MCF 10A (cell line): ENCODE measurements around the gene TRNP1. TPM values are rescaled to one million over a fixed set of nuclear protein-coding genes. Genes with fewer than 3 reads are reported as not detected.
A peak's percentile ranks its signal among the peaks of the same experiment; 100 is the strongest.

Experiments
- BruUV-seq: library from RNA; stranded (reverse); fragments of 400-500 nt; replicated peaks from 2 replicates; lab custom pipeline; 2021; lab: Mats Ljungman, UMichigan
- CTCF ChIA-PET: fragments of 300-600 bp; sonication (Branson Sonifier 250); formaldehyde crosslinking; extraction: SDS; loops from one replicate; lab custom pipeline; 2021; ENCODE audit warnings: antibody characterized with exemption, inconsistent platforms; lab: Yijun Ruan, JAX
- POLR2A ChIA-PET: fragments of 300-600, 350-650 bp; sonication (Branson Sonifier 250); formaldehyde crosslinking; extraction: SDS; loops from one replicate; lab custom pipeline; 2020; ENCODE audit warnings: antibody characterized with exemption, inconsistent platforms; lab: Yijun Ruan, JAX
- DNase-seq: peaks from one replicate; pipeline ENCODE4 v3.0.0-alpha.2; 2018; ENCODE audit not compliant: unreplicated experiment
- H3K27ac Mint-ChIP-seq: one replicate; pipeline ENCODE4 v1.8.0; 2022; ENCODE audit warnings: mild to moderate bottlenecking, low read depth, mixed read lengths; ENCODE audit not compliant: unreplicated experiment
- H3K27me3 Mint-ChIP-seq: one replicate; pipeline ENCODE4 v1.8.0; 2022; ENCODE audit warnings: mixed read lengths; ENCODE audit not compliant: insufficient read depth, unreplicated experiment
- H3K36me3 Mint-ChIP-seq: one replicate; pipeline ENCODE4 v1.8.0; 2022; ENCODE audit warnings: mild to moderate bottlenecking, moderate library complexity, mixed read lengths; ENCODE audit not compliant: insufficient read depth, unreplicated experiment
- H3K4me1 Mint-ChIP-seq: one replicate; pipeline ENCODE4 v1.8.0; 2022; ENCODE audit warnings: mixed read lengths; ENCODE audit not compliant: insufficient read depth, unreplicated experiment
- H3K4me3 Mint-ChIP-seq: one replicate; pipeline ENCODE4 v1.8.0; 2022; ENCODE audit warnings: mild to moderate bottlenecking, moderate library complexity, mixed read lengths; ENCODE audit not compliant: unreplicated experiment
- H3K9me3 Mint-ChIP-seq: one replicate; pipeline ENCODE4 v1.8.0; 2022; ENCODE audit warnings: mixed read lengths; ENCODE audit not compliant: unreplicated experiment
- intact Hi-C: fragments of 100-400 bp; cut with micrococcal nuclease; formaldehyde crosslinking; loops from 2 replicates; pipeline ENCODE4 v1.14.1; 2022
- total RNA-seq: library from RNA; stranded (reverse); gene quantifications from 2 replicates; pipeline ENCODE4 v1.2.3, GENCODE V29; 2022
- TF ChIP-seq, protein P1 (sequence below): fragments of 200-600 bp; IDR thresholded peaks from one replicate; pipeline ENCODE4 v1.8.0; 2022; ENCODE audit warnings: antibody characterized with exemption, mild to moderate bottlenecking; ENCODE audit not compliant: unreplicated experiment

TRNP1 gene
- total RNA-seq, 1 experiment from 2014 or later, result 59.2 TPM

DNA sequence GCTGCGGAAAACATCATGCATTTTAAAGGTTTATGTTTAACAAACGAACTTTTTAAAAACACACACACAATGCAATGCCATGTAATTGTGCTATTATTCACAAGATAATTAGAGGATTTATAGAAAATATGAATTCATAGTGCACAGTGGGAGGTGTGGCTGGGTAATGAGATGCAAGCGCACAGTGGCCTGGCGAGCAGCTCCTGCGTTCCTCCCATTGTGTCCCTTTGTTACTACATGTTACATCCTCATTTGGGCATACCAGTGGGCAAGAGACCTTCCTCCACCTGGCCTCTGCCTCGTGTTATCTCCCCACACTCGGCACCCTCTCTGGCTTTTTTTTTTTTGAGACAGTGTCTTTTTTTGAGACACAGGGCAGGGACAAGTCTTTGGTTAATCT lies 49.2 kb downstream of the TRNP1 start:
- TF ChIP-seq, protein P1, sequence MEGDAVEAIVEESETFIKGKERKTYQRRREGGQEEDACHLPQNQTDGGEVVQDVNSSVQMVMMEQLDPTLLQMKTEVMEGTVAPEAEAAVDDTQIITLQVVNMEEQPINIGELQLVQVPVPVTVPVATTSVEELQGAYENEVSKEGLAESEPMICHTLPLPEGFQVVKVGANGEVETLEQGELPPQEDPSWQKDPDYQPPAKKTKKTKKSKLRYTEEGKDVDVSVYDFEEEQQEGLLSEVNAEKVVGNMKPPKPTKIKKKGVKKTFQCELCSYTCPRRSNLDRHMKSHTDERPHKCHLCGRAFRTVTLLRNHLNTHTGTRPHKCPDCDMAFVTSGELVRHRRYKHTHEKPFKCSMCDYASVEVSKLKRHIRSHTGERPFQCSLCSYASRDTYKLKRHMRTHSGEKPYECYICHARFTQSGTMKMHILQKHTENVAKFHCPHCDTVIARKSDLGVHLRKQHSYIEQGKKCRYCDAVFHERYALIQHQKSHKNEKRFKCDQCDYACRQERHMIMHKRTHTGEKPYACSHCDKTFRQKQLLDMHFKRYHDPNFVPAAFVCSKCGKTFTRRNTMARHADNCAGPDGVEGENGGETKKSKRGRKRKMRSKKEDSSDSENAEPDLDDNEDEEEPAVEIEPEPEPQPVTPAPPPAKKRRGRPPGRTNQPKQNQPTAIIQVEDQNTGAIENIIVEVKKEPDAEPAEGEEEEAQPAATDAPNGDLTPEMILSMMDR, result no peak
- no TSS peak for BruUV-seq
- Mint-ChIP-seq H3K9me3 (no peaks in the 10 kb centered on the region), H3K36me3 (no peaks in the 10 kb centered on the region), H3K27ac (no peak overlapping the region), H3K4me1 (peaks cover 9% of the 10 kb centered on the region), H3K4me3 (no peak overlapping the region), H3K27me3 (no peaks in the 10 kb centered on the region)
- DNase-seq, result no peak
- POLR2A ChIA-PET, result interaction anchor here (0.7 to 1.3 kb wide), 6 partner anchors 9 to 155 kb away, joined by 3 to 4 read pairs (median 3); no protein-coding TSS in a partner anchor
- intact Hi-C loops, result loop anchor here (5.0 kb wide), 1 partner anchor 255 kb away; no protein-coding TSS in a partner anchor
- CTCF ChIA-PET, result interaction anchor here (0.6 to 13.3 kb wide), 12 partner anchors 15 to 946 kb away, joined by 3 to 345 read pairs (median 4); partner anchors contain the start of gene TENT5B

DNA sequence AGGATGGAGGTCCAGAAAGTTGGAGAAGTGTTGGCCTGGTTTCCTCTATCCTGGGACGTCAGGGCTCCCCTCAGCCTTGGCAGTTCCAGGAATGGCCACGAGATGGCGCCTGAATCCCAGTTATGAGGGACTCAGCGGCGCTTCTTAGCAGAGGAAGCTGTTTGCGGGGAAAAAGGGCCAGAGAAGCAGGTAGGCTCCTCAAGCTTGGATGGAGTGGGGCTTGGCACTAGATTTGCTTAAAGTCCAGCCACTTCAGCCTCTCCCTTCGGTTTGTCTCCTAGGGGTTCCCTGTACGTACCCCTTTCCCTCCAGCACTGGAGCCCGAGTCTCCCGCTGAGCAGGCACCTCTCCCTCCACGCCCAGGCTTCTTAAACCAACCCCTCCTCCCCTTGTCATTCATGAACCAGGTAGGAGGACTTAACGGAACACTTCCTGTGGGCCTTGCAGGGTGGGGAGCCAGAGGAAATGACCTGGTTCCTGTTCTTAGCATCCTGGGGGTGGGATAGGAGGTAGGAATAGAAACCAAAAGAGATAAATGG lies 51.2 kb downstream of the TRNP1 start:
- no peak overlapping the region for H3K4me3 Mint-ChIP-seq
- no peaks in the 10 kb centered on the region for H3K27me3 Mint-ChIP-seq
- H3K27ac Mint-ChIP-seq, result no peak overlapping the region
- no peaks in the 10 kb centered on the region for H3K9me3 Mint-ChIP-seq
- TF ChIP-seq, protein P1, result peak; percentile 98
- intact Hi-C loops, result loop anchor here (1.0 to 5.0 kb wide), 6 partner anchors 47 to 351 kb away; no protein-coding TSS in a partner anchor
- no TSS peak for BruUV-seq
- peak; percentile 85 for DNase-seq
- ChIA-PET POLR2A (interaction anchor here (0.6 to 2.4 kb wide), 7 partner anchors 11 to 723 kb away, joined by 3 to 26 read pairs (median 4); partner anchors contain the start of gene SLC9A1), CTCF (interaction anchor here (0.6 to 13.3 kb wide), 30 partner anchors 10 to 1336 kb away, joined by 3 to 345 read pairs (median 4); no protein-coding TSS in a partner anchor)
- H3K36me3 Mint-ChIP-seq, result no peaks in the 10 kb centered on the region
- peaks cover 9% of the 10 kb centered on the region for H3K4me1 Mint-ChIP-seq

DNA sequence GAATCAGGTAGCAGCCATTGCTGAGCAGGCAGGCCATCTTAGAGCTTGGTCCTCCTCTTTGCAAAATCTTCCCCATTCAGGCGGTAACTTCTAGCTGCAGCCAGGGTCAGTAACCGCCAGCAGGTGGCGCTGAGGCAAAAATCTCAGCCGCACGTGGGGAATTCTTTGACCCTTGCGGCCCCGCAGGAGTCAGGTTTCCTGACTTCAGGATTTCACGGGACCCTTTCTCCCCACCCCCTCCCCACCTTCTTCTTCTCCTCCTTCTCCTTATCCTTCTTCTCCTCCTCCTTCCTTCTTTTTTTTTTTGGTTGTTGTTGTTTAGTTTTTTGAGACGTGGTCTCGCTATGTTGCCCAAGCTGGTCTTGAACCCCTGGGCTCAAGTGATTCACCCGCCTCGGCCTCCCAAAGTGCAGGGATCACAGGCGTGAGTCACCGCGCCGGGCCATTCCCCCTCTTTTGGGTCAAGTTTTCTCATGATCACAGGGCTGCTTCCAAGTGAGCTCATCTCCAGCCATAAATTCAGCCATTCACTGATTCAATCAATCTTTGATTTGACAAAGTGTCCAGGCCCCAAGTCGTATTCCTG lies 52.6 kb downstream of the TRNP1 start:
- CTCF ChIA-PET, result interaction anchor here (0.6 to 13.3 kb wide), 40 partner anchors 8 to 492 kb away, joined by 3 to 345 read pairs (median 4); no protein-coding TSS in a partner anchor
- no peaks in the 10 kb centered on the region for H3K36me3 Mint-ChIP-seq
- peak; percentile 64 for DNase-seq
- H3K9me3 Mint-ChIP-seq, result no peaks in the 10 kb centered on the region
- peak overlapping the region; percentile 30 for H3K27ac Mint-ChIP-seq
- peaks cover 9% of the 10 kb centered on the region for H3K4me1 Mint-ChIP-seq
- no peak overlapping the region for H3K4me3 Mint-ChIP-seq
- intact Hi-C loops, result no loop called here
- BruUV-seq, result no TSS peak
- H3K27me3 Mint-ChIP-seq, result no peaks in the 10 kb centered on the region
- POLR2A ChIA-PET, result interaction anchor here (0.6 to 3.1 kb wide), 13 partner anchors 12 to 258 kb away, joined by 3 to 25 read pairs (median 3); no protein-coding TSS in a partner anchor
- TF ChIP-seq, protein P1, result peak; percentile 77

DNA sequence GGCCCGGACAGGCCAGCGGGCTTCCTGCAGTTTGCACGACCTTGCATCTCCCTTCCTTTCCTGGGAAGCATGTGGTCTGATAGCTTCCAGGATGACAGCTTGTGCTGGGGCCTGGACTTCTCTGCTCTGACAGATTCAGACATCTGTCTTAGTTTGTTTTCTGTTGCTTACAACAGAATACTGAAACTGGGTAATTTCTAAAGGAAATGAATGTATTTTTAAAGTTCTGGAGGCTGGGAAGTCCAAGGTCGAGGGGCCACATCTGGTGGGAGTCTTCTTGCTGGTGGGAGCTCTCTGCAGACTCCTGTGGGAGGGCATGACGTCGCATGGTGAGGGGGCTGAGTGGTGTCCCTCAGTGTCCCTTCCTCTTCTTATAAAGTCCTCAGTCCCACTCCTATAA lies 54.4 kb downstream of the TRNP1 start:
- BruUV-seq, result no TSS peak
- Mint-ChIP-seq H3K36me3 (peaks cover 6% of the 10 kb centered on the region), H3K4me1 (peaks cover 9% of the 10 kb centered on the region), H3K4me3 (no peak overlapping the region), H3K9me3 (no peaks in the 10 kb centered on the region), H3K27ac (no peak overlapping the region), H3K27me3 (no peaks in the 10 kb centered on the region)
- TF ChIP-seq, protein P1, result no peak
- CTCF ChIA-PET, result interaction anchor here (0.5 to 13.3 kb wide), 4 partner anchors 14 to 602 kb away, joined by 3 to 345 read pairs (median 30); no protein-coding TSS in a partner anchor
- POLR2A ChIA-PET, result interaction anchor here (0.7 to 3.1 kb wide), 2 partner anchors 49 to 178 kb away, joined by 3 to 25 read pairs; no protein-coding TSS in a partner anchor
- intact Hi-C loops, result no loop called here
- no peak for DNase-seq
